Smooth muscle cell (in vitro differentiated cells): ENCODE measurements around the gene ZNF865. TPM values are rescaled to one million over a fixed set of nuclear protein-coding genes. Genes with fewer than 3 reads are reported as not detected.
"Not testable (repeated sequence)": the region's sequence is repeated elsewhere in the genome, so short reads cannot be mapped to it uniquely, and the experiment has no call there.

ENCODE experiments used
- DNase-seq: peaks from one replicate; lab custom pipeline; 2025; ENCODE audit not compliant: unreplicated experiment; lab: John Stamatoyannopoulos, UW
- H2AFZ ChIP-seq: fragments of 200-600 bp; sonication (generic); 2 replicates; pipeline ENCODE4 v1.6.0; 2016; ENCODE audit warnings: antibody characterized with exemption, low read depth, mild to moderate bottlenecking
- H3F3A ChIP-seq: fragments of 200-600 bp; sonication (generic); 2 replicates; pipeline ENCODE4 v1.6.0; 2017; ENCODE audit warnings: antibody characterized with exemption, low read depth
- H3K27ac ChIP-seq: fragments of 200-600 bp; sonication (generic); 2 replicates; pipeline ENCODE4 v1.5.1; 2016; ENCODE audit warnings: low read depth, mild to moderate bottlenecking
- H3K27me3 ChIP-seq: fragments of 200-600 bp; sonication (generic); 2 replicates; pipeline ENCODE4 v1.6.1; 2016; ENCODE audit warnings: low read depth, mild to moderate bottlenecking
- H3K36me3 ChIP-seq: fragments of 200-600 bp; sonication (generic); 2 replicates; pipeline ENCODE4 v1.5.1; 2016; ENCODE audit warnings: low read depth
- H3K4me1 ChIP-seq: fragments of 200-600 bp; sonication (generic); 2 replicates; pipeline ENCODE4 v1.5.1; 2016; ENCODE audit warnings: low read depth
- H3K4me2 ChIP-seq: fragments of 200-600 bp; sonication (generic); 2 replicates; pipeline ENCODE4 v1.6.0; 2016; ENCODE audit warnings: mild to moderate bottlenecking
- H3K4me3 ChIP-seq: fragments of 200-600 bp; sonication (generic); 2 replicates; pipeline ENCODE4 v1.5.1; 2016; ENCODE audit warnings: mild to moderate bottlenecking
- H3K79me2 ChIP-seq: fragments of 200-600 bp; sonication (generic); 2 replicates; pipeline ENCODE4 v1.6.0; 2016; ENCODE audit warnings: low read depth, mild to moderate bottlenecking
- H3K9ac ChIP-seq: fragments of 200-600 bp; sonication (generic); 2 replicates; pipeline ENCODE4 v1.6.0; 2016; ENCODE audit warnings: low read depth
- H3K9me3 ChIP-seq: fragments of 200-600 bp; sonication (generic); replicated peaks from 2 replicates; pipeline ENCODE4 v1.5.1; 2016; ENCODE audit warnings: low read depth
- H4K20me1 ChIP-seq: fragments of 200-600 bp; sonication (generic); 2 replicates; pipeline ENCODE4 v1.6.0; 2016; ENCODE audit warnings: low read depth
- WGBS: methylation state at CpG from one replicate; pipeline ENCODE4 v1.1.7; 2016; ENCODE audit warnings: low lambda C conversion rate; 5-methylcytosine and 5-hydroxymethylcytosine counted together
- polyA plus RNA-seq: library from polyadenylated mRNA; unstranded; fragments of >200 nt; fragmentation: Nextera tagmentation; extraction: Ambion mirVana; gene quantifications from 2 replicates; pipeline ENCODE4 v1.2.1, GENCODE V29; 2016
- total RNA-seq: library from RNA; depleted of rRNA; stranded (reverse); fragments of >200 nt; gene quantifications from 2 replicates; pipeline ENCODE4 v1.2.3, GENCODE V29; 2014
- TF ChIP-seq, protein P1 (sequence below): fragments of 200-600 bp; sonication (generic); IDR thresholded peaks from 2 replicates; pipeline ENCODE4 v1.5.1; 2017; ENCODE audit warnings: borderline replicate concordance, mild to moderate bottlenecking, antibody characterized with exemption; ENCODE audit not compliant: insufficient read depth, poor library complexity, severe bottlenecking

The ZNF865 gene
- total and polyA plus RNA-seq, 2 experiments from 2014 or later: 1.2 to 3.8 TPM

DNA sequence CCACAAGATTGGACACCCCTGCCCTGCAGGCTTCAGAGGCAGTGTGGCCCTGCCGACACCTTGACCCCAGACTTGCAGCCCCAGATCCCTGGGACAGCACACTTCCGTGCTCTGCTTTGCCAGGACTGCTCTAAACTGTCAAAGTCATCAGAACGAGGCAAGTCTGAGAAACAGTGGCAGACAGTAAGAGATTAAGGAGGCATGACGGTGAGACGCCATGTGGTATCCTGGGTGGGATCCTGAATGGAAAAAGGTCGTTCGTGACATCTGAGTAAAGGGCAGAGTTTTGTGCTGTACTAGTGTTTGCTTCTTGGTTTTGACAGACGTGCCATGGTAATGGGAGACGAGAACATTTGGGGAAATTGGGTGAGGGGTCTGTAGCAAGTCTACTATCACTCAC lies 38.6 kb upstream of the ZNF865 start:
- Histone ChIP-seq H4K20me1 (no peaks in the 10 kb centered on the region), H3K27ac (no peak overlapping the region), H3K4me3 (no peak overlapping the region), H2AFZ (no peak overlapping the region), H3K9ac (no peak overlapping the region), H3K27me3 (no peaks in the 10 kb centered on the region), H3K4me1 (no peaks in the 10 kb centered on the region), H3K79me2 (no peaks in the 10 kb centered on the region), H3K4me2 (no peak overlapping the region), H3K36me3 (no peaks in the 10 kb centered on the region), H3F3A (no peaks in the 10 kb centered on the region), H3K9me3 (no peaks in the 10 kb centered on the region)
- no peak for DNase-seq
- WGBS: 70% methylated on average over 9 of the region's 9 CpGs
- TF ChIP-seq, protein P1, sequence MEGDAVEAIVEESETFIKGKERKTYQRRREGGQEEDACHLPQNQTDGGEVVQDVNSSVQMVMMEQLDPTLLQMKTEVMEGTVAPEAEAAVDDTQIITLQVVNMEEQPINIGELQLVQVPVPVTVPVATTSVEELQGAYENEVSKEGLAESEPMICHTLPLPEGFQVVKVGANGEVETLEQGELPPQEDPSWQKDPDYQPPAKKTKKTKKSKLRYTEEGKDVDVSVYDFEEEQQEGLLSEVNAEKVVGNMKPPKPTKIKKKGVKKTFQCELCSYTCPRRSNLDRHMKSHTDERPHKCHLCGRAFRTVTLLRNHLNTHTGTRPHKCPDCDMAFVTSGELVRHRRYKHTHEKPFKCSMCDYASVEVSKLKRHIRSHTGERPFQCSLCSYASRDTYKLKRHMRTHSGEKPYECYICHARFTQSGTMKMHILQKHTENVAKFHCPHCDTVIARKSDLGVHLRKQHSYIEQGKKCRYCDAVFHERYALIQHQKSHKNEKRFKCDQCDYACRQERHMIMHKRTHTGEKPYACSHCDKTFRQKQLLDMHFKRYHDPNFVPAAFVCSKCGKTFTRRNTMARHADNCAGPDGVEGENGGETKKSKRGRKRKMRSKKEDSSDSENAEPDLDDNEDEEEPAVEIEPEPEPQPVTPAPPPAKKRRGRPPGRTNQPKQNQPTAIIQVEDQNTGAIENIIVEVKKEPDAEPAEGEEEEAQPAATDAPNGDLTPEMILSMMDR: no peak

DNA sequence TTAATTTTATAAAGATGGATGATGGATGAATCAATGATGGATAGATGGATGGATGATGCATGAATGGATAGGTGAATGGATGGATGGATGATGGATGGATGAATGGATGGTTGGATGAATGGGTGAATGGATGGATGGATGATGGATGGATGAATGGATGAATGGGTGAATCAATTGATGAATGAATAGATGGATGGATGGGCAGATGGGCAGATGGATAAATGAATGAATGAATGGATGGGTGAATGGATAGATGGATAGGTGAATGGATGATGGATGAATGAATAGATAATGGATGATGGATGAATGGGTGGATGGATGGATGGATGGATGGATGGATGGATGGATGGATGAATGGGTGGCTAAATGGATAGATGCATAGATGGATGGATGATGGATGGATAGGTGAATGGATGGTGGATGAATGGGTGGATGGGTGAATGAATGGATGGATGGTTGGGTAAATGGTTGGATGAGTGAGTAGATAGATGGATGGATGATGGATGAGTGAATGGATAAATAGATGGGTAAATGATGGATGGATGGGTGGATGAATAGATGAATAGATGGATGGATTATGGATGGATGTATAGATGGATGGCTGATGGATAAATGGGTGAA lies 37.6 kb upstream of the ZNF865 start:
- Histone ChIP-seq H3K27me3 (no peaks in the 10 kb centered on the region), H3K79me2 (no peaks in the 10 kb centered on the region), H3K4me1 (no peaks in the 10 kb centered on the region), H3K9me3 (no peaks in the 10 kb centered on the region), H3K36me3 (no peaks in the 10 kb centered on the region), H2AFZ (no peak overlapping the region), H4K20me1 (no peaks in the 10 kb centered on the region), H3K4me2 (no peak overlapping the region), H3K9ac (no peak overlapping the region), H3K4me3 (no peak overlapping the region), H3K27ac (no peak overlapping the region), H3F3A (no peaks in the 10 kb centered on the region)
- TF ChIP-seq, protein P1: no peak
- no peak for DNase-seq

DNA sequence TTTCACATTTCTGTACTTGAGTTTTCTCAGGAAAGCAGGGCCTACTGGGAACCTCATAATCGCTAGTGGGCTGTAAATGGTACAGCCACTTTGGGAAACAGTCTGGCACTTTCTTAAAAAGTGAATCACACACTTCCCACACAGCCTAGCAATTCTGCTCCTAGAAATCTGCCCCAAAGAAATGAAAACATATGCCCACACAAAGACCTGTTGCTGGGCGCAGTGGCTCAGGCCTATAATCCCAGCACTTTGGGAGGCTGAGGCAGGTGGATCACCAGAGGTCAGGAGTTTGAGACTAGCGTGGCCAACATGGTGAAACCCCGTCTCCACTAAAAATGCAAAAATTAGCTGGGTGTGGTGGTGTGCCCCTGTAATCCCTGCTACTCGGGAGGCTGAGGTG lies 36.0 kb upstream of the ZNF865 start:
- H4K20me1 ChIP-seq, DNase-seq, H2AFZ ChIP-seq, H3K4me1 ChIP-seq, H3K27me3 ChIP-seq, H3F3A ChIP-seq, H3K27ac ChIP-seq, H3K4me3 ChIP-seq, H3K9me3 ChIP-seq, H3K4me2 ChIP-seq, H3K36me3 ChIP-seq, H3K79me2 ChIP-seq, H3K9ac ChIP-seq: not testable (repeated sequence)
- WGBS: 94% methylated on average over 5 of the region's 5 CpGs

DNA sequence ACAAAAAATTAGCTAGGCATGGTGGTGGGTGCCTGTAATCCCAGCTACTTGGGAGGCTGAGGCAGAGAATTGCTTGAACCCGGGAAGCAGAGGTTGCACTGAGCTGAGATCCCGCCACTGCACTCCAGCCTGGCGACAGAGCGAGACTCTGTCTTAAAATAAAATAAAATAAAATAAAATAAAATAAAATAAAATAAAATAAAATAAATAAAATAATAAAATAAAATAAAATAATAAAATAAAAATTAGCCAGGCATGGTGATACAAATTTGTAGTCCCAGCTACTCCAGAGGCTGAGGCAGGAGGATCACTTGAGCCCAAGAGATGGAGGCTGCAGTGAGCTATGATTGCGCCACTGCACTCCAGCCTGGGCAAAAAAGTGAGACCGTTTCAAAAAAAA lies 31.5 kb upstream of the ZNF865 start:
- H3K4me1 ChIP-seq, H3K4me3 ChIP-seq, H3K27ac ChIP-seq, H3K9me3 ChIP-seq, H3K36me3 ChIP-seq, H3F3A ChIP-seq, H3K4me2 ChIP-seq, H3K9ac ChIP-seq, H4K20me1 ChIP-seq, DNase-seq, H3K27me3 ChIP-seq, H2AFZ ChIP-seq, H3K79me2 ChIP-seq: not testable (repeated sequence)
- 95% methylated on average over 6 of the region's 6 CpGs for WGBS

DNA sequence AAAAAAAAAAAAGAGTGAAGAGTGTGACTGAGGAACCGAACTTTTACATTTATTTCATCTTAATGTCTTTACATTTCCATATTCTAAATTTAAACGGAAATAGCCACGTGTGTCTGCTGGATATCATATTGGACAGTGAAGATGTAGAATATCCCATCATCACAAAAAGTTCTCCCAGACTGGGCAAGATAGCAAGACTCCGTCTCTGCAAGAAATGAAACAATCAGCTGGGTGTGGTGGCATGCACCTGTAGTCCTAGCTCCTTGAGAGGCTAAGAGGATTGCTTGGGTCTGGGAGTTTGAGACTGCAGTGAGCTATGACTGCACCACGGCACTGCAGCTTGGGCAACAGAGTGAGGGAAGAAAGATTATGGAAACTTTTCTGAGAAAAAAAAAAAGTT lies 28.7 kb upstream of the ZNF865 start:
- Histone ChIP-seq H3K27ac (no peak overlapping the region), H2AFZ (no peak overlapping the region), H3K36me3 (no peaks in the 10 kb centered on the region), H3K9me3 (no peaks in the 10 kb centered on the region), H3K79me2 (peaks cover 13% of the 10 kb centered on the region), H3K4me3 (no peak overlapping the region), H4K20me1 (no peaks in the 10 kb centered on the region), H3K9ac (no peak overlapping the region), H3K27me3 (no peaks in the 10 kb centered on the region), H3F3A (no peaks in the 10 kb centered on the region), H3K4me2 (no peak overlapping the region), H3K4me1 (no peaks in the 10 kb centered on the region)
- DNase-seq: no peak
- TF ChIP-seq, protein P1: no peak
- WGBS: over 99% methylated on average over 5 of the region's 5 CpGs
